Prostate gland (tissue), 2 donors: ENCODE results near the gene SERPINB6. TPM values are rescaled to one million over a fixed set of nuclear protein-coding genes. Genes with fewer than 3 reads are reported as not detected.

Experiments used
- DNase-seq: peaks from one replicate; pipeline ENCODE4 v3.0.0-alpha.2; 2019; ENCODE audit warnings: low spot score
- H3K27ac ChIP-seq, 2 donors: fragments of 200-600 bp; sonication (generic); 2 replicates each; pipeline ENCODE4 v1.5.1; 2017 to 2019
- H3K27me3 ChIP-seq: fragments of 200-600 bp; sonication (generic); replicated peaks from 2 replicates; pipeline ENCODE4 v1.5.1; 2019; ENCODE audit not compliant: insufficient read depth
- H3K36me3 ChIP-seq, 2 donors: fragments of 200-600 bp; sonication (generic); 1 replicate in 1 of 2; 2 replicates in 1 of 2; pipeline versions ENCODE4 v1.5.1 to v1.8.1; 2017 to 2019
- H3K4me1 ChIP-seq: fragments of 200-600 bp; sonication (generic); replicated peaks from 2 replicates; pipeline ENCODE4 v1.5.1; 2019
- H3K4me3 ChIP-seq, 2 donors: fragments of 200-600 bp; sonication (generic); 2 replicates each; pipeline ENCODE4 v1.5.1; 2017 to 2019
- H3K9me3 ChIP-seq: fragments of 200-600 bp; sonication (generic); 2 replicates; pipeline ENCODE4 v1.5.1; 2017
- POLR2A ChIP-seq: fragments of 450-650 bp; IDR thresholded peaks from one replicate; pipeline ENCODE4 v1.6.1; 2016; ENCODE audit warnings: antibody characterized with exemption, mild to moderate bottlenecking
- POLR2AphosphoS5 ChIP-seq: sonication (generic); formaldehyde crosslinking; IDR thresholded peaks from one replicate; pipeline ENCODE4 v1.6.1; 2017; ENCODE audit warnings: antibody characterized with exemption
- WGBS: methylation state at CpG from one replicate; pipeline ENCODE4 v1.1.5; 2018; 5-methylcytosine and 5-hydroxymethylcytosine counted together
- intact Hi-C: fragments of 100-400 bp; cut with DNase I; formaldehyde crosslinking; loops from one replicate; pipeline ENCODE4 v1.14.2; 2022
- total RNA-seq, 2 donors: library from RNA; depleted of rRNA; stranded (reverse); fragments of >200 nt; gene quantifications; one replicate each; pipeline ENCODE4 v1.1.0, GENCODE V29; 2016
- TF ChIP-seq, protein P1 (sequence below), 4 experiments: fragments of 200-600 bp in 2 of 4; fragments of 450-650 bp in 2 of 4; sonication (generic) in 2 of 4; IDR thresholded peaks; 1 replicate in 3 of 4; 2 replicates in 1 of 4; pipeline ENCODE4 v1.5.1; 2016 to 2019; ENCODE audit warnings: antibody characterized with exemption in 4 of 4, mild to moderate bottlenecking in 2 of 4, moderate library complexity in 2 of 4

The SERPINB6 gene
- total RNA-seq, 2 donors from 2014 or later: 155 to 202 TPM

DNA sequence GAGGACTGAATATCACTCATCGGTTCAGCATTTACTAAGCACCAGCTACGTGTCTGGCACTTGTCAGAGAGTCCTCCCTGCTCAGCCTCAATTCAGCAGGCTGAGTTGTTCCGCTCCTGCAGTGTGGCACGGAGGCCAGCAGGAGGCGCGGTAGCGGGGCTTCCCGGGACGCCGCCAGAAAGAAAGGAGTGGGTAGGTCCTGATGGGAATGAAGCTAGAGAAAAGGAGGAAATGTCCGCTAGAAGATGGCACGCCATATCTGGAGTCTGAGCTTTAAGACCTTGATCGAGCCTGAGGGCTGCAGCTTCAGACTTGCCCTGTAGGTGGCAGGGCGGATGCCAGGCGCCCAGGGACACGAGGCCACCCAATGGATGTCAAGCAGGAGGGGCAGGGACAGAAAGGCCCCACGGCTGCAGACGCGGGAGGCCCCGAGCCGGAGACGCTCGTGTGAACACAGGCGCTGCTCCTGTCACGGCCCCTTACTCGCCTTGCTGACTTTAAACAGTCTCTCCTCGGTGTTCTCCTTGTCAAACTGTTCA, 18.7 kb downstream of the SERPINB6 start:
- Histone ChIP-seq H3K9me3 (no peaks in the 10 kb centered on the region), H3K36me3 (peaks cover 10% of the 10 kb centered on the region in 2 donors), H3K4me3 (peak overlapping the region in 1 of 2 donors; percentile 1), H3K4me1 (no peaks in the 10 kb centered on the region), H3K27me3 (no peaks in the 10 kb centered on the region), H3K27ac (peak overlapping the region; percentile 28 to 62)
- DNase-seq: peak; percentile 75
- 14% methylated on average over 27 of the region's 27 CpGs for WGBS
- TF ChIP-seq POLR2A (peak; percentile 26), POLR2AphosphoS5 (peak; percentile 81)
- TF ChIP-seq, protein P1, sequence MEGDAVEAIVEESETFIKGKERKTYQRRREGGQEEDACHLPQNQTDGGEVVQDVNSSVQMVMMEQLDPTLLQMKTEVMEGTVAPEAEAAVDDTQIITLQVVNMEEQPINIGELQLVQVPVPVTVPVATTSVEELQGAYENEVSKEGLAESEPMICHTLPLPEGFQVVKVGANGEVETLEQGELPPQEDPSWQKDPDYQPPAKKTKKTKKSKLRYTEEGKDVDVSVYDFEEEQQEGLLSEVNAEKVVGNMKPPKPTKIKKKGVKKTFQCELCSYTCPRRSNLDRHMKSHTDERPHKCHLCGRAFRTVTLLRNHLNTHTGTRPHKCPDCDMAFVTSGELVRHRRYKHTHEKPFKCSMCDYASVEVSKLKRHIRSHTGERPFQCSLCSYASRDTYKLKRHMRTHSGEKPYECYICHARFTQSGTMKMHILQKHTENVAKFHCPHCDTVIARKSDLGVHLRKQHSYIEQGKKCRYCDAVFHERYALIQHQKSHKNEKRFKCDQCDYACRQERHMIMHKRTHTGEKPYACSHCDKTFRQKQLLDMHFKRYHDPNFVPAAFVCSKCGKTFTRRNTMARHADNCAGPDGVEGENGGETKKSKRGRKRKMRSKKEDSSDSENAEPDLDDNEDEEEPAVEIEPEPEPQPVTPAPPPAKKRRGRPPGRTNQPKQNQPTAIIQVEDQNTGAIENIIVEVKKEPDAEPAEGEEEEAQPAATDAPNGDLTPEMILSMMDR (IDR thresholded peaks at IDR 0.05): peak; percentile 92 to 97 (median 94)
- intact Hi-C loops: loop anchor here (1.0 to 2.0 kb wide), 3 partner anchors 18 to 106 kb away; partner anchors contain the start of gene SERPINB6

DNA sequence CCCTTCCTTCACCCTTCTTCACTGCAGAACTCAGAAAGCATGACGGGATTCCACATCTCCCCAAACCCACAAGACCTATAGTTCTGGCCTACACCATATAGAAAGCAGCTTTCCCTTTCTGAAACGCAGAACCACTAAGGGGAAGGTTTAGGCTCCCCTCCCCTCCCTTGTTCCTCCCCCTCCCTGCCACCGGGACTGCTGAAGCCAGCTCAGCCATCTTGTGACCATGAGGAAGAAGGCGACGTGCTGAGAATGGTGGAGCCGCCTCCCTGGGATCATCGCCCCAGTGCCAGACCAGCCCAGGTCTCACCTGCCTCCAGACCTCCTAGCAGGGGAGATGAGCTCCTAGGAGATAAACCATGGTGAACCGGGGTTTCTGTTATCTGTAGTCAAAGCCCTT, 19.6 kb downstream of the SERPINB6 start:
- no peak overlapping the region for H3K4me3 ChIP-seq
- H3K27me3 ChIP-seq: no peaks in the 10 kb centered on the region
- H3K27ac ChIP-seq: peak overlapping the region in 1 of 2 donors; percentile 62
- TF ChIP-seq POLR2AphosphoS5 (no peak), POLR2A (no peak)
- TF ChIP-seq, protein P1 (IDR thresholded peaks at IDR 0.05): no peak
- H3K4me1 ChIP-seq: no peaks in the 10 kb centered on the region
- 81% methylated on average over 8 of the region's 8 CpGs for WGBS
- intact Hi-C loops: loop anchor here (1.0 to 2.0 kb wide), 3 partner anchors 19 to 107 kb away; partner anchors contain the start of gene SERPINB6
- no peak for DNase-seq
- H3K36me3 ChIP-seq: peaks cover 10% of the 10 kb centered on the region in 2 donors
- H3K9me3 ChIP-seq: no peaks in the 10 kb centered on the region

DNA sequence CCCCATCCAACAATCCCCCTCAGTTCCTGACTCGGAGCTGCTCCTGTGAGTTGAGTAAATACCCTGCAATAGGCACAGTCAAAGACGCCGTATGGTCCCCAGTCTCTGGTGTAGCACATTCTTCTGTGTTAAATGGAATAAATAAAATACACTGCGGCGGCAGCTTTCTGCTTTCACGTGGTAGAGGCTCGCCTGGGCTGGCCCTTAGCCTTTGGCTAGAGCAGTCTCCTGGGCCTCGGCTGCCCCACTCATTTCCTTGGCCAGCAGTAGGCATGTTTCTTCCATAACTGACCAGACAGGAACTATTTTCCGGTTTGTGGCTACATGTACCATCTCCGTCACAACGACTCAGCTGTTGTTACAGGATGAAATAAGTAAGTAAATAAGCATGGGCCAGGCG, 20.7 kb downstream of the SERPINB6 start:
- TF ChIP-seq POLR2AphosphoS5 (no peak), POLR2A (no peak)
- TF ChIP-seq, protein P1 (IDR thresholded peaks at IDR 0.05): no peak
- H3K4me1 ChIP-seq: no peaks in the 10 kb centered on the region
- intact Hi-C loops: no loop called here
- no peaks in the 10 kb centered on the region for H3K27me3 ChIP-seq
- no peak for DNase-seq
- H3K36me3 ChIP-seq: peaks cover 10% of the 10 kb centered on the region in 2 donors
- H3K27ac ChIP-seq: no peak overlapping the region
- 78% methylated on average over 12 of the region's 12 CpGs for WGBS
- H3K9me3 ChIP-seq: no peaks in the 10 kb centered on the region
- no peak overlapping the region for H3K4me3 ChIP-seq

DNA sequence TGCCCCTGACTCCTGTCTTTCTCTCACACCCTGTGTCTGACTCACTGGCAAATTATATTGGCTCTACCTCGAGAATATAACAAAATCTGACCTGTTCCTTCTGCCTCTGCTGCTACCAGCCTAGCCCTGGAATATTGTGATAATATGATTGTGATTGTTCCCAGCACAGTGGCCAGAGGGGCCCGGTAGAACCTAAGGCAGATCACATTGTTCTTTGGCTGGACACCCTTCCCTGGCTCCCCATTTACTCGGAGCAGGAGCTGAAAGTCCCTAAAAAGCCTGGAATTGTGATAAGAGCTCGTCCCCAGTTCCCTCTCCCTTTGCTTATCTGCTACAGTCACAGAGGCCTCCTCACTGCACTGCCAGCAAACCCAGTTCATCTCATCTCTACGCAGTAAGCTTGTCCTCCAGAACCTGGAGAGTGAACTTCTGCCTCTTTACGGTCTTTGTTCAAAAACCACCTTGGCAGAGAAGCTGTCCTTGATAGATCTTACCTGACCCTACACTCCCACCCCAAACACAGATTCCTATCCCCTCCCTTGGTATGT, 21.8 kb downstream of the SERPINB6 start:
- Histone ChIP-seq H3K27ac (no peak overlapping the region), H3K36me3 (peaks cover 10% of the 10 kb centered on the region in 2 donors), H3K4me3 (no peak overlapping the region), H3K9me3 (no peaks in the 10 kb centered on the region), H3K4me1 (no peaks in the 10 kb centered on the region), H3K27me3 (no peaks in the 10 kb centered on the region)
- 79% methylated on average over 6 of the region's 6 CpGs for WGBS
- TF ChIP-seq POLR2AphosphoS5 (no peak), POLR2A (no peak)
- TF ChIP-seq, protein P1 (IDR thresholded peaks at IDR 0.05): no peak
- no peak for DNase-seq
- intact Hi-C loops: no loop called here

DNA sequence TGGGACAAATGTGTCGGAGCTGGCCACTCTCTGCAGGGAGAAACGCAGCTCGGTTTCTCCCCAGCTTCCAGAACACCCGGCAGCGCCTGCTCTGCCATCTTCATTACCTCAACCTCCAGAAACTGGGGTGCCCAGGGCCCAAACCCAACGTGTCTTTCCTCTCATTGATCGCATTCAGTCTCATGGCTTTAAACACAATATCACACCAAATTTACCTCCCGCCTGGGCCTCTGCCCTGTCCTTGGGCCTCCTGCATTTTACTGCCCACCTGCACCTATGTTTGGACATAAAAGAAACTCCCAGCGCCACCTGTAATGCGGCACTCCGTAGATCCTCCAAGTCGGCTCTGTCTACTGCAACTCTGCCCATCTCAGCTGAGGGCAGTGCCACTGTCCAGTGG, 22.2 kb downstream of the SERPINB6 start:
- TF ChIP-seq POLR2A (no peak), POLR2AphosphoS5 (no peak)
- TF ChIP-seq, protein P1 (IDR thresholded peaks at IDR 0.05): no peak
- DNase-seq: no peak
- WGBS: 91% methylated on average over 12 of the region's 12 CpGs
- H3K27me3 ChIP-seq: no peaks in the 10 kb centered on the region
- intact Hi-C loops: no loop called here
- H3K9me3 ChIP-seq: no peaks in the 10 kb centered on the region
- no peak overlapping the region for H3K4me3 ChIP-seq
- no peak overlapping the region for H3K27ac ChIP-seq
- H3K36me3 ChIP-seq: peaks cover 10% of the 10 kb centered on the region in 2 donors
- no peaks in the 10 kb centered on the region for H3K4me1 ChIP-seq
